ENCODE measurements around the gene PAFAH1B1.
"Not testable (repeated sequence)": the region's sequence is repeated elsewhere in the genome, so short reads cannot be mapped to it uniquely, and the experiment has no call there.

The PAFAH1B1 gene

GRCh38 chr17:2592971-2593820 is at the start of gene PAFAH1B1:
Gene PAFAH1B1, plus strand, starts transcription at chr17:2593654. Its CDS starts 44,635 bp downstream, at chr17:2638289.
- peak; percentile 93 for DNase-seq (ENCODE audit: low read depth in 2 of 2)

DNA sequence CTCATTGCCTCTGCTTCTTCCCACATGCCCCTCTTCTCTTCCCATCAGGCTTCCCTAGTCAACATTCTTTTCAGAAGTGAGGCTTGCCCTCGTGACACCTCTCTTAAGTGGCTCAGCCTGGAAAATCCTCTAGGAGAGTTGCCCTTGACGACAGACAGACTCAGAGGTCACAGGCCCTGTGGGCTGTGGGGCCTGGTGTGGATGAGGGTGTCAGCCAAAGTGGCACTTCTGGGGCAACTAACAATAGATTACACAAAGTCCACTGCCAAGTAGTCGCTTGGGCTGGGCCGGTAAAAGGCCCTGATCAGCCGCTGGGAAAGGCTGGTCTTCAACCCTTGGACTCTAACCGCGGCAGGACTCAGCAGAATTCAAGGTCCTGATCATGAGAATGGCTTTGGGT is 48.1 kb upstream of the PAFAH1B1 start:
- no peak for DNase-seq (ENCODE audit: low read depth in 2 of 2)

- no peak for DNase-seq (ENCODE audit: low read depth in 2 of 2)
Observed at GRCh38 chr17:2547176-2547575, 46.3 kb upstream of the PAFAH1B1 start.

DNA sequence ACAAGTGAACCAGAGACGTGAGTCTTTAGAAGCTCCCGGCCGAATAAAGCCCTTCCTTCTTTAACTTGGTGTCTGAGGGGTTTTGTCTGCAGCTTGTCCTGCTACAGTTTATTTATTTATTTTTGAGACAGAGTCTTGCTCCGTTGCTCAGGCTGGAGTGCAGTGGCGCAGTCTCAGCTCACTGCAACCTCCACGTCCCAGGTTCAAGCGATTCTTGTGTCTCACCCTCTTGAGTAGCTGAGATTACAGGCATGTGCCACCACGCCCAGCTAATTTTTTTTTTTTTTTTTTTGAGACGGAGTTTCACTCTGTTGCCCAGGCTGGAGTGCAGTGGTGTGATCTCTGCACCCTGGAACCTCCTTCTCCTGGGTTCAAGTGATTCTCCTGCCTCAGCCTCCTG is 45.4 kb upstream of the PAFAH1B1 start:
- not testable (repeated sequence) for DNase-seq (ENCODE audit: low read depth in 2 of 2)

DNA sequence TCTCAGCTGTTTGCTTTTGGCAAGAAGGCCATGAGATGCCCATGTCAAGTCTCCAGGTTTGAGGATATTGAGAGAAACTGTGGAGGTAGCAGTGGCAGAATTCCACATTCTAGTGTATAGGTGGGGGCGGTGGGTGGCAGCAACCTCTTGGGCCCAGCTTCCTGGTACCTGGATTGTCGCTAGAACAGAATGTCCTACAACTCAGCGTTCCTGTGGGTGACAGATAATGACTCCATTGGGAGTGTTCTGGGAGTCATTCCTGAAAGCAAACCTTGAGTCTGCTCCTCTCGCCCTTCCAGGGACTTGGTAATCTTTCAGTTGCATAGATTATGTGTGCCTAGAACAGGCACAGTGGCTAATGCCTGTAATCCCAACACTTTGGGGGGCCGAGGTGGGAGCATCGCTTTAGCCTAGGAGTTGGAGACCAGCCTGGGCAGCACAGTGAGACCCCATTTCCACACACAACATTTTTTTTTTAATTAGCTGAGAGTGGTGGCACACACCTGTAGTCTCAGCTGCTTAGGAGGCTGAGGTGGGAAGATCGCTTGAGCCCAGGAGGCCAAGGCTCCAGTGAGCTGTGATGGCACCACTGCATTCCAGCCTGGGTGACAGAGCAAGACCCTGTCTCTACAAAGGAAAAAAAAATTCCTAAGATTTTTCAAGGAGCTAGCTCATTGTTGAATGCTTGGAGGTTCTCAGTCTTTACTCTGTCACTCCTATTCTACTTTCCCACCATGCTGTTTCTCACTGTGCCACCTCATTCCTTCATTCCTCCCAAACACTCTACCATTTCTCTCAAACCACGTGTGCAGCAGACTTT is 43.9 kb upstream of the PAFAH1B1 start:
- no peak for DNase-seq (ENCODE audit: low read depth in 2 of 2)

GRCh38 chr17:2551493-2551892 is 42.0 kb upstream of the PAFAH1B1 start:
- no peak for DNase-seq (ENCODE audit: low read depth in 2 of 2)

GRCh38 chr17:2551928-2552327 is 41.5 kb upstream of the PAFAH1B1 start:
- DNase-seq (ENCODE audit: low read depth in 2 of 2), result no peak

GRCh38 chr17:2560658-2561057 is 32.8 kb upstream of the PAFAH1B1 start:
- no peak for DNase-seq (ENCODE audit: low read depth in 2 of 2)

GRCh38 chr17:2562162-2562858 is 31.1 kb upstream of the PAFAH1B1 start:
- no peak for DNase-seq (ENCODE audit: low read depth in 2 of 2)

DNA sequence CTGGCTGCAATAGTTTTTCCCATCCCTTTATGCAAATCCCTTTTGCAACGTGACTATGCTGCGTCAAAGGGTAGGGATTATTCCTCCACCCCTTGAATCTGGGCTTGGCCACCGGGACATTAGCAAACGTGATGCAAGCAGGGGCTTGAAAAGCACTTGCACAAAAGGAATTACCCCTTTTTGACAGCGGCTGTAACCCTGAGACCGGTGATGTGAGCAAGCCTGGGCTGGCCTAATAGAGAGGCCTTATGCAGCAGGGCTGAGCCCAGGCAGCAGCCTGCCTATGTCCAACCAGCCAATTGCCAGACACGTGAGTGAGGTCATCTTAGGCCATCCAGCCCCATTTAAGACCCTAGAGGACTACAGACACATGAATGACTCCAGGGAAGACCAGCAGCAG is 30.4 kb upstream of the PAFAH1B1 start:
- DNase-seq (ENCODE audit: low read depth in 2 of 2), result no peak

DNA sequence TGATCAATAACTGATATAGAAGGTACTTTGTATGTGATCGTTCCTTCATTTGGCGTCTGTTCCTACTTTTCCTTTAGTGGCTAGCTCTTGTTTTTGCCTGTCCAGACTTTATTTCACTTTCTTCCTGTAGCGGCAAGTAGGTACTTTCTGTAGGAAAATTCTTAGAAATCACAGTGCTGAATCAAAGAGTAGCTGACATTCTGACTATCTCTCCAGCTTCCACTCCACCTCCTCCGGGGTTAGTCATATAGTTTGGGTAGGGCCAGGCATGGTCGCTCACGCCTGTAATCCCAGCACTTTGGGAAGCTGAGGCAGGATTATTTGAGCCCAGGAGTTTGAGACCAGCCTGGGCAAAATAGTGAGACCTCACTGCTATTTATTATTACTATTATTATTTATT is 29.9 kb upstream of the PAFAH1B1 start:
- no peak for DNase-seq (ENCODE audit: low read depth in 2 of 2)

GRCh38 chr17:2564877-2565276 is 28.6 kb upstream of the PAFAH1B1 start:
- no peak for DNase-seq (ENCODE audit: low read depth in 2 of 2)

- DNase-seq (ENCODE audit: low read depth in 2 of 2), result no peak
Observed at GRCh38 chr17:2566056-2566455, 27.4 kb upstream of the PAFAH1B1 start.

GRCh38 chr17:2571523-2572303 is 21.7 kb upstream of the PAFAH1B1 start:
- DNase-seq (ENCODE audit: low read depth in 2 of 2), result no peak

- not testable (repeated sequence) for DNase-seq (ENCODE audit: low read depth in 2 of 2)
Observed at GRCh38 chr17:2572304-2572609, 21.2 kb upstream of the PAFAH1B1 start.

DNA sequence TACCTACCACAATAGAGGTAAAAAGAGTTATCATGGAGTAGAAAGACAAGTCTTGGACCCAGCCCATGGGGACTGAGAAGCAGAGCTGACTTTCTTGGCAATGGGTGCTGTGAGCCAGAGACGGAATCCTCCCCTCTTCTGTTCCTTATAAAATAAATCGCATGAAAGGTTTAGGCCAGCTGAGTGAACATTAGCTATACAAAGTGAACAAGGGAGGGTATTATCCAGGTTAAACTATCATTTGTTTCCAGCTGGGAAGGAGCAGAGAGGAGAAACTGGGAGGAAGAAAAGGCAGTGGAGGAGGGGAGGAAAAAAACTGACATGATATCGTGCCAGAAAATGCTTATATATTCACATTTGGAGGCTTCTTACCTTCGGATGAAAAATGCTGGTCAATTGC is 13.3 kb upstream of the PAFAH1B1 start:
- DNase-seq (ENCODE audit: low read depth in 2 of 2), result no peak

- DNase-seq (ENCODE audit: low read depth in 2 of 2), result no peak
Observed at GRCh38 chr17:2580661-2581060, 12.8 kb upstream of the PAFAH1B1 start.

DNA sequence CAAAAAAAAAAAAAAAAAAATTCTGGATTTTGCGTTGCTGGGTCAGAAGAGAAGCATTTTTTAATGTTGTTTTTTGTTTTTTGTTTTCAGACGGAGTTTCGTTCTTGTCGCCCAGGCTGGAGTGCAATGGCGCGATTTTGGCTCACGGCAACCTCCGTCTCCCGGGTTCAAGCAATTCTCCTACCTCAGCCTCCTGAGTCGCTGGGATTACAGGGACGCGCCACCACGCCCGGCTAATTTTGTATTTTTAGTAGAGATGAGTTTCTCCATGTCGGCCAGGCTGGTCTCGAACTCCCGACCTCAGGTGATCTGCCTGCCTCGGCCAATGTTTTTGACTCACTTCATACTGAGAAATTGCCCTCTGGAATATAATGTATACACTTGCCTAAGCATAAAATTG is 11.0 kb upstream of the PAFAH1B1 start:
- no peak for DNase-seq (ENCODE audit: low read depth in 2 of 2)

DNA sequence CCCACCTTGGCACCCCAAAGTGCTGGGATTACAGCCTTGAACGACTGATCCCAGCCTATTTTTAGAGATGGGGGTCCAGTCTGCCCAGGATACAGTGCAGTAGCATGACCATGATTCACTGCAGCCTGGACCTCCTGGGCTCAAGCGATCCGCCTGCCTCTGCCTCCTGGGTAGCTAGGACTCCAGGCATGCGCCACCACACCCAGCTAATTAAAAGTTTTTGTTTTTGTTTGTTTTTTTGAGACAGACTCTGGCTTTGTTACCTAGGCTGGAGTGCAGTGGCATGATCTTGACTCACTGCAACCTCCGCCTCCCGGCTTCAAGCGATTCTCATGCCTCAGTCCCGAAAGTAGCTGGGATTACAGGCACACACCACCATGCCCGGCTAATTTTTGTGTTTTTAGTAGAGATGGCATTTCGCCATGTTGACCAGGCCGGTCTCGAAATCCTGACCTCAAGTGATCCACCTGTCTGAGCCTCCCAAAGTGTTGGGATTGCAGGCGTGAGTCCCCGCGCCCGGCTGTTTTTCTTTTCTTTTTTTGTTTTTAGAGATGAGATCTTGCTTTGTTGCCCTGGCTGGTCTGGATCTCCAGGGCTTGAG is 2.3 kb upstream of the PAFAH1B1 start:
- no peak for DNase-seq (ENCODE audit: low read depth in 2 of 2)

- DNase-seq (ENCODE audit: low read depth in 2 of 2), result peak; percentile 77 to 79
Observed at GRCh38 chr17:2593821-2594721, 617 bp downstream of the PAFAH1B1 start.

Data from stimulated activated CD4-positive, alpha-beta T cell treated with anti-CD3 and anti-CD28 coated beads, Interleukin-4, amount 100 ng/mL, for 48 hours (primary cell).